GM12878 (cell line): ENCODE measurements around the gene PDZRN4.

Experiments used
- EZH2 ChIP-seq: IDR thresholded peaks from 2 replicates; pipeline ENCODE4 v1.6.1; 2012; ENCODE audit warnings: low read depth, mild to moderate bottlenecking, control low read depth, inconsistent platforms, low read length, borderline replicate concordance; ENCODE audit not compliant: control insufficient read depth
- ZNF24 ChIP-seq: fragments of 450-650 bp; IDR thresholded peaks from 2 replicates; pipeline ENCODE4 v1.6.1; 2017; ENCODE audit warnings: antibody characterized with exemption, mild to moderate bottlenecking
- TF ChIP-seq, protein P1 (sequence below): fragments of 150-350 bp; IDR thresholded peaks from 2 replicates; pipeline ENCODE4 v1.6.1; 2014; ENCODE audit warnings: mild to moderate bottlenecking, low read depth, low read length
- TF ChIP-seq, protein P2 (sequence below): fragments of 450-650 bp; formaldehyde crosslinking; IDR thresholded peaks from 2 replicates; pipeline ENCODE4 v1.4.0; 2022; ENCODE audit warnings: mild to moderate bottlenecking, moderate library complexity

DNA sequence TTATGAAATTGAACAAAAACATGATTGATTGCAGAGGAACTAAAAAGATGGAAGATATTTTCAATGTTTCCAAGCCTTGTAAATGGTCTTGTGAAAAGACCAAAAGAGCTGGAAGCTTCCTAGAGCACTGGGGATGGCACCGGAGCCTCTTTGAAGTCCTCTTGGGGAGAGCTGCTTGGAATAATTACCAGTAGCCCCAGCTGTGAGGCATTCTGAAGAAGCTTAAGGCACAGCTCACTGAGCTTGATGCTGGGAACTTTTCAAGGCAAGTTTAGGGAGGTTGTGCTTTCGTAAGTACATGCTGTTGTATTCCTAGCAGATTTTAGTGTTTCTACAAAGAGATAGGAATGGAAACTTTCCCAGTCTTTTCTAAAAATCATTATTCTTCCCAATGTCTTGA, 13.9 kb downstream of the PDZRN4 start:
- TF ChIP-seq EZH2 (no peak), ZNF24 (no peak)
- TF ChIP-seq, protein P1, sequence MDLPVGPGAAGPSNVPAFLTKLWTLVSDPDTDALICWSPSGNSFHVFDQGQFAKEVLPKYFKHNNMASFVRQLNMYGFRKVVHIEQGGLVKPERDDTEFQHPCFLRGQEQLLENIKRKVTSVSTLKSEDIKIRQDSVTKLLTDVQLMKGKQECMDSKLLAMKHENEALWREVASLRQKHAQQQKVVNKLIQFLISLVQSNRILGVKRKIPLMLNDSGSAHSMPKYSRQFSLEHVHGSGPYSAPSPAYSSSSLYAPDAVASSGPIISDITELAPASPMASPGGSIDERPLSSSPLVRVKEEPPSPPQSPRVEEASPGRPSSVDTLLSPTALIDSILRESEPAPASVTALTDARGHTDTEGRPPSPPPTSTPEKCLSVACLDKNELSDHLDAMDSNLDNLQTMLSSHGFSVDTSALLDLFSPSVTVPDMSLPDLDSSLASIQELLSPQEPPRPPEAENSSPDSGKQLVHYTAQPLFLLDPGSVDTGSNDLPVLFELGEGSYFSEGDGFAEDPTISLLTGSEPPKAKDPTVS: no peak
- TF ChIP-seq, protein P2, sequence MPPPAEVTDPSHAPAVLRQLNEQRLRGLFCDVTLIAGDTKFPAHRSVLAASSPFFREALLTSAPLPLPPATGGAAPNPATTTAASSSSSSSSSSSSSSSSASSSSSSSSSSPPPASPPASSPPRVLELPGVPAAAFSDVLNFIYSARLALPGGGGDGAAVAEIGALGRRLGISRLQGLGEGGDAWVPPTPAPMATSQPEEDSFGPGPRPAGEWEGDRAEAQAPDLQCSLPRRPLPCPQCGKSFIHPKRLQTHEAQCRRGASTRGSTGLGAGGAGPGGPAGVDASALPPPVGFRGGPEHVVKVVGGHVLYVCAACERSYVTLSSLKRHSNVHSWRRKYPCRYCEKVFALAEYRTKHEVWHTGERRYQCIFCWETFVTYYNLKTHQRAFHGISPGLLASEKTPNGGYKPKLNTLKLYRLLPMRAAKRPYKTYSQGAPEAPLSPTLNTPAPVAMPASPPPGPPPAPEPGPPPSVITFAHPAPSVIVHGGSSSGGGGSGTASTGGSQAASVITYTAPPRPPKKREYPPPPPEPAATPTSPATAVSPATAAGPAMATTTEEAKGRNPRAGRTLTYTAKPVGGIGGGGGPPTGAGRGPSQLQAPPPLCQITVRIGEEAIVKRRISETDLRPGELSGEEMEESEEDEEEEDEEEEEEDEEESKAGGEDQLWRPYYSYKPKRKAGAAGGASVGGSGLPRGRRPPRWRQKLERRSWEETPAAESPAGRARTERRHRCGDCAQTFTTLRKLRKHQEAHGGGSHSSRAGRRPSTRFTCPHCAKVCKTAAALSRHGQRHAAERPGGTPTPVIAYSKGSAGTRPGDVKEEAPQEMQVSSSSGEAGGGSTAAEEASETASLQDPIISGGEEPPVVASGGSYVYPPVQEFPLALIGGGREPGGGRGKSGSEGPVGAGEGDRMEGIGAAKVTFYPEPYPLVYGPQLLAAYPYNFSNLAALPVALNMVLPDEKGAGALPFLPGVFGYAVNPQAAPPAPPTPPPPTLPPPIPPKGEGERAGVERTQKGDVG (CRISPR knock-in tag): no peak
